NCI-H345 (cell line): ENCODE data around the gene ZNF552.
"Not testable (repeated sequence)": the region's sequence is repeated elsewhere in the genome, so short reads cannot be mapped to it uniquely, and the experiment has no call there.

Experiments
- DNase-seq: peaks from one replicate; lab custom pipeline; 2025; lab: John Stamatoyannopoulos, UW

Gene ZNF552

DNA sequence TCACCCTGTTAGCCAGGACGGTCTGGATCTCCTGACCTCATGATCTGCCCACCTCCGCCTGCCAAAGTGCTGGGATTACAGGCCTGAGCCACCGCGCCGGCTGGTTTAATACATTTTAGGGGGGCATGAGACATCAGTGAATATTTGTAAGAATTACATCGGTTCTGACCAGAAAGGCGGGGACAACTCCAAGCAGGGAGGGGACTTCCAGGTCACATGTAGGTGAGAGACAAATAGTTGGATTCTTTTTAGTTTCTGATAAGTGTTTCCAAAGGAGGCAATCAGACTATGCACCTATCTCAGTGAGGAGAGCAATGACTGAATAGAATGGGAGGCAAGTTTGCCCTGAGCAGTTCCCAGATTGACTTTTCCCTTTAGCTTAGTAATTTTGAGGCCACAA is 3.7 kb upstream of the ZNF552 start:
- DNase-seq = no peak

DNA sequence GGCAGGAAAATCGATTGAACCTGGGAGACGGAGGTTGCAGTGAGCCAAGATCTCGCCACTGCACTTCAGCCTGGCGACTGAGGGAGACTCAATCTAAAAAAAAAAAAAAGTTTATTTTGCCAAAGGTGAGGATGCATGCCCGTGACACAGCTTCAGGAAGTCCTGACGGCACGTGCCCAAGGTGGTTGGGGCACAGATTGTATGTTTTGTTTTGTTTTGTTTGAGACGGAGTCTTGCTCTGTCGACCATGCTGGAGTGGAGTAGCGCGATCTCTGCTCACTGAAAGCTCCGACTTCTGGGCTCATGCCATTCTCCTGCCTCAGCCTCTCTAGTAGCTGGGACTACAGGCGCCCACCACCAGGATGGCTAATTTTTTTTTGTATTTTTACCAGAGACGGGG is 3.3 kb upstream of the ZNF552 start:
- no peak for DNase-seq

DNA sequence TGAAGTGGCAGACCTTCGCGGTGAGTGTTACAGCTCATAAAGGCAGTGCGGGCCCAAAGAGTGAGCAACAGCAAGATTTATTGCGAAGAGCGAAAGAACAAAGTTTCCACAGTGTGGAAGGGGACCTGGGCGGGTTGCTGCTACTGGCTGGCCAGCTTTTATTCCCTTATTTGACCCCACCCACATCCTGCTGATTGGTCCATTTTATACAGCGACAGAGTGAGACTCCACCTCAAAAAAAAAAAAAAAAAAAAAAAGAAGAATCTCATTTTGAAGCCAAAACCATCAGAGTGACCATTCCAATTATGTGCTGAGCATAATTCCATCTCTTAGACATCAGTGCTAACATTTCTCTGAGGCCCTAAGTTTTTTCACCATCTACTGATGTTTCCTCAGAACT is 1.9 kb upstream of the ZNF552 start:
- no peak for DNase-seq

DNA sequence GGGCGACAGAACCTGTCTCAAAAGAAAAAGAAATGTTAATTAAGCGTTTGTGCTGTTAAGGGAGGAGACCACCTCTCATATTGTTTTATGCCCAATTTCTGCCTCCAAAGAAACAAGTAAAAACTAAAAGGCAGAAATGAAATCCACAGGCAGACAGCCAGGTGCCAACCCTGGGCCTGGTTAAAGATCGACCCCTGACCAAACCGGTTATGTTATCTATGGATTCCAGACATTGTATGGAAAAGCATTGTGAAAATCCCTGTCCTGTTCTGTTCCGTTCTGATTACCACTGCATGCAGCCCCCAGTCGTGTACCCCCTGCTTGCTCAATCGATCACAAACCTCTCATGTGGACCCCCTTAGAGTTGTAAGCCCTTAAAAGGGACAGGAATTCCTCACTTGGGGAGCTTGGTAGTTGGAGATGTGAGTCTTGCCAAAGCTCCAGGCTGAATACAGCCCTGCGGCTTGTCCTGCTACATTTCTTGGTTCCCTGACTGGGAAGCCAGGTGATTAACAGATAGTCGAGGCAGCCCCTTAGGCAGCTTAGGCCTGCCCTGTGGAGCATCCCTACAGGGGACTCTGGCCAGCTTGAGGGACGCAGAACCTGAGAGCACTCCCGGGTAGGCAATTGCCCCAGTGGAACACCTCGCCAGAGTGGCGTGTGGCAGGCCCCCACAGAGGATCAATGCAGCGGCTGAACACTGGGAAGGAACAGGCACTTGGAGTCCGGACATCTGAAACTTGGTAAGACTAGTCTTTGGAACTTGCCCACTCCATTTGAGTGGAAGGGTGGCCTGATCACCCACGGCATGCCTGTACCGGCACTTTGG is 748 bp upstream of the ZNF552 start:
- no peak for DNase-seq

DNA sequence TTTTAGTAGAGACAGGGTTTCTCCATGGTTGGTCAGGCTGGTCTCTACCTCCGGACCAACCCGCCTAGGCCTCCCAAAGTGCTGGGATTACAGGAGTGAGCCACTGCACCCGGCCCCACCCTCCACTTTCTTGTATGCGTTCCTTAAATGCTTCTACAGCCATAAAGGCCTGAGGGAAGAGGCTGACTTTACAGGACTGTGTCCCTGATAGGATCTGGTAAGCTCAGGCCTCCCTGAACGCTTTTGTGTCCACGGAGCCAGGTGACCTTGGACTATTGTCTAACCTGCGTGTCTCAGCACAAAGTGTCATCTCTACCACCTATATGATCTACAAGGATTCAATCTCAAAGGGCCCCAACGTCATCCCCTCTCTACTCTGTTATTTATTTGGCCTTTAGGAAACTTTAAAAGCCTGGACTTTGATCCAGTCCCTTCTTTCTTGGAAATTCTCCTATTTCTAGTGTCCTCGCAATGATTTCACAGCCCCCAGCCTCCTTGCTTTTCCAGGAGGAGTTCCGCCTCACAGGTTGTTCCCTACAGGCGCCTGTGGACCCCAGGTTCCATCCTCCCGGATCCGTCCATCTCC is 701 bp downstream of the ZNF552 start:
- DNase-seq = no peak

DNA sequence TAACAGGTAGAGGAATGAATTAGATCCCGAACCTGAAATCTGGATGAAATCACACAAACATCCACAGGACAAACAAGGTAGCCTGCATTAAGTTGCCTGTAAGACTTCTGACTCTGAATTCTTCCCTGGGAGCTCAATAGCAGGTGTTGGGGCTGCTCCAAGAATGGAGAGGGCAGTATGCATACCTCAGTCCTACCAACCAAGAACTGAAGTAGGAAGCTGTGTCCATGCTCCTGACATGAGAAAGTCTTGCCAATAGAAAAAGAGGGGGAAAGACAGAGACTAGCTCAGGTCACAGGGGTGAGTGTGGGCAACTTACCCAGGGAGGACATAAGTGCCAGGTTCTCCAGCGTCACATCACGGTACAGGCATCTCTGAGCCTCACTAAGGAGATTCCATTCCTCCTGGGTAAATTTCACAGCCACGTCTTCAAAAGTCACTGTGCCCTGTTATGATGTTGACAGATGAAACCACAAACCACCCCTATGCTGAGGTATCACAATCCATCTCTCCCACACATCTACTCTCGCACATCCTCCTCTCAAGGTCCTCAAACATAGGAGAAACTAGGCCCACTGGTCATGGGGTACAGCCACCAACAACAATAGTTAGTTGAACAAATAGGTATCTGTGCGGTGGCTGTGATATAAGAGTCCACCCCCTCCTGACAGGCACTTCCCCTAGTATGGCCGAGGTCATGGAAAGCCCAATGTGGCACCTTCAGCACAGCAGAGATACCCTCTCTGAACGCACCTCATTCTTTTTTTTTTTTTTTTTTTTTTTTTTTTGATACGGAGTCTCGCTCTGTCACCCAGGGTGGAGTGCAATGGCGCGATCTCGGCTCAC is 1.5 kb downstream of the ZNF552 start:
- not testable (repeated sequence) for DNase-seq

DNA sequence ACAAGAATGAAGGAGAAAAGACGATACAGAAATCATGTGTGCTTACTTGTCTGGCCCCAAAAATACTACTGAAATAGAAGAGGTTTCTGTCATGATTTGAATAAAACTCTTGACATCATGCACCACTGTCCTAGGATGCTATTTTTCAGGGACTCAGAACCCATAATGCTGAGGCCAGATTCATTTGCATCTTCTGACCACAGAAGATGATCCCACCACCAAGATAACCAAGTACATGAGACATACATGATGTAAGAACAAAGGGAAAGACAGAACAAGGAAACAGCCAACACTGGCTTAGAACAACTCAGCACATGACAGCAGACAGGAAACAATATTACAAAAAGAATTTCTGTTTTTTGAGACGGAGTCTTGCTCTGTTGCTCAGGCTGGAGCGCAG is 2.5 kb downstream of the ZNF552 start:
- DNase-seq = no peak

DNA sequence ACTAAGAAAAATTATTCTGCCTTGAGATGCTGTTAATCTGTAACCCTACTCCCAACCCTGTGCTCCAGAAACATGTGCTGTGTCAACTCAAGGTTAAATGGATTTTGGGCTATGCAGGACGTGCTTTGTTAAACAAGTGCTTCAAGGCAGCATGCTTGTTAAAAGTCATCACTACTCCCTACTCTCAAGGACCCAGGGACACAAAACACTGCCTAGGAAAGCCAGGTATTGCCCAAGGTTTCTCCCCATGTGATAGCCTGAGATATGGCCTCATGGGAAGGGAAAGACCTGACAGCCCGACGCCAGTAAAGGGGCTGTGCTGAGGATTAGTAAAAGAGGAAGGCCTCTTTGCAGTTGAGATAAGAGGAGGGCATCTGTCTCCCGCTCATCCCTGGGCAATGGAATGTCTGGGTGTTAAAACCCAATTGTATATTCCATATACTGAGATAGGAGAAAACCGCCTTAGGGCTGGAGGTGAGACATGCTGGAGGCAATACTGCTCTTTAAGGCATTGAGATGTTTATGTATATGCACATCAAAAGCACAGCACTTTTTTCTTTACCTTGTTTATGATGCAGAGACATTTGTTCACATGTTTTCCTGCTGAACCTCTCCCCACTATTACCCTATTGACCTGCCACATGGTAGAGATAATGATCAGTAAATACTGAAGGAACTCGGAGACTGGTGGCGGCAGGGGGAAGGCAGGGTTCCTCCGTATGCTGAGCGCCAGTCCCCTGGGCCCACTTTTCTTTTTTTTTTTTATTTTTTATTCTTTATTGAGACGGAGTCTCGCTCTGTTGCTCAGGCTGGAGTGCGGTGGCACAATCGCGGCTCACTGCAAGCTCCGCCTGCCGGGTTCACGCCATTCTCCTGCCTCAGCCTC is 4.1 kb downstream of the ZNF552 start:
- DNase-seq = not testable (repeated sequence)

DNA sequence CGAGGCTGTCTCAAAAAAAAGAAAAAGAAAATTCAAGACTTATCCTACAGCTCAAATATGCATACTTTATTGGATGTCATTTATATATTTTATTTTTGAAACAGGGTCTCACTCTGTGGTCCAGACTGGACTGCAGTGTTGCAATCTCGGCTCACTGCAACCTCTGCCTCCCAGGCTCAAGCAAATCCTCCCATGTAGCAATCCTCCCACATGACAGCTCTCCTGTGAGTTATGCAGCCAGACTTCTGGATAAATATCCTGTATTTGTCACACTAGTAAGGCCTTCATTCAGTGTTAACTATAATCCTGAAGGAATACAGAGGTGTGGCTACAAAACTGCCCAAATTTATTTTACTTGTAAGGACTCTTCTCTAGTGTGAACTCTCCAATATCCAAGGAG is 7.2 kb downstream of the ZNF552 start:
- DNase-seq = no peak

DNA sequence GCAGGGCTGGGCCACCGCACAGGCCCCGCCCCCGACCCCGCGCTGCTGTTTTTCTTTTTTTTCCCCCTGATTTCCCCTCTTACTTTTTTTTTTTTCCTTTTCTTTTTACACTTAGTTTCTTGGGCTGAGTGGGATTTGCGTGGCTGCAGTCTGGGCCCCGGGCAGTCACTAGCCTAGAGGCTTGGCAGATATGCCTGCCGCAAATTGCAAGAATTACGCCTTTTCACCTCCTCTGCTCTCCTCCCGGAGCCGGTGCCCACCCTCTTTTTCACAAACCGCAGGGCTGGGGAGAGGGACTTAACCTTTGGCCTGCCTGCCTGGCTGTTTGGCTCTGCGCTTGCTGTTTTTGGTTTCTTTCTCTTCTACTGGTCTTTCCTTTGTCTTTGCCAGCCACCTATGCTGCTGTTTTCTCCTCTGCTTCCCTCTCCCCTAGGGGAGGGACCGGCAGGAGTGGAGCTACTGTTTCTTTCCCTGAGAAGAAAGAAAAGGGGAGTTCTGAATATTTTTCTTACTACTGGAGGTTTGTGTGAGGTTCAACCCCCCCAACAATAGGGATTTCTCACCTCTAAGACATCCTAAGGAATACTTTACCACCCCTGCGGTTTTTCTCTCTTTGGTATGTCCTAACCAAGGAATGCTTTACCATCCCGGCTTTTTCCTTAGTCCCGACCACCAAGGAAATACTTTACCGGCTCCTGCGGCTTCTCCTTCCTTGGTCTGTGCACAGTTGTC is 11.0 kb downstream of the ZNF552 start:
- no peak for DNase-seq

DNA sequence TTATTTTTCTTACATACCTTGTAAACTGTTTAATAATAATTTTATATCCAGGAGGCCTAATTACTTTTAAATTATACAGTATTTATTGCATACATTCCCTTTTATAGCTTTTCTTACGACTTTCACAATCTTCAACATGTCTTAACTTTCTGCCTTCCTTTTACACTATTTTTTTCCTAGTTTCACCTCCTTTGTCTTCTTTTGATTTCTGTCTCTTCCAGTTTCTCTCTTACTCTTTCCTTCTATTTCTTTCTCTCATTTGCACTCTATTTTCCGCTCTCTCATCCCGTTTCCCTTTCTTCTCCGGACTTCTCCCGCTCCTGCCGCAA is 11.5 kb downstream of the ZNF552 start:
- no peak for DNase-seq

DNA sequence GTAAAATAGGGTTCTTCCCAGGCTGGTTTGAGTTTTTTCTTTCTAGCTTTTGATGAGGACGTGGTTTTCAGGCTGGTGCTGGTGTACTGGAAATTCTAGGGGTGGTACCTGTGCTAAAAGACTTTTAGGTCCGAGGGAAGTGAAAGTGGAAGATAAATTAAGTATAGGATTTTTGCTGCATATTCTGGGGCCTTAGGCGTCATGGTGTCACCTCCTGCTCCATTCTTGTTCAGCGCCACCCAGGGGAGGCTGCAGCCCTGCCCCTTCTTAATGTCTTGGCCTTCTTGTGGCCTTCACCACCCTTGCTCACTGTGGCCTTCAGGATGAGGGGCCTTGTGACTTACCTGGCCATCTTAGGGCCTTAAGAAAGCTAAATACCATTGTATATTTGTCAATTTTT is 12.4 kb downstream of the ZNF552 start:
- DNase-seq = no peak

DNA sequence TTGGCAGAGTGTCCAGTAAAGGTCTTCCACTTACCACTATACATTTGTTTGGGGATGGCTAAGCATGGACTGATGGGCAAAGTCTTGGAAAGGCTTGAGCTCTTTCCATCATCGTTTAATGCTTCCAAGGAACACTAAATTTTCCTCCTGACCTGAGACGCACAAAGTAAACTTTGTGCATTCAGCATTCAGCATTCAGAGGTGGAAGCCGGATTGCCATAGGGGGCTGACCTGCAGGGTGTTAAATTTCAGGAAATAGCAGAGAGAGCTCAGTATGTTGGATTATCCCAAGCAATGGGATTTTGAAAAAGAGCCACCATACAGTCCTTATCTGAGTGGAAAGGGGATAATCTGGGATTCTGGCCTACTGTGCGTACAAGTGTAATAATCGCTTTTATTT is 14.0 kb downstream of the ZNF552 start:
- DNase-seq = no peak

DNA sequence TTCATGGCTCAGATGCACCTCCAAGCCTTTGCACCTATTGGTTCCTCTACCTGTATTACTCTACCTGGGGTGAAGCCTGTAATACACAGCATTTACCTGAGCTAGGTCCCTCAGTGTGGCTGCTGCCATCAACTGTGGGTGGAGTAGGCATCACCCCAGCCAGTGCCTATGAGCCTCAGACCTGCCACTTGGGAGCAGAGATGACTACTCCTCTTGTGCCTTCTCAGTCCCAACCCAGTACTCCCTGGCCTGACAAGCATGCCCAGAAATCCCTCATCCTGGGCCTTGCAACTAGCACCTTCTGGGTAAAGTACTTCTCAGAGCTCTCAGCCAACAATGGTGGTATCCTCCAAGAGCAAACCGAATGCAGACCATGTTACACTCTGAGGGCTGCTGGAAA is 18.1 kb downstream of the ZNF552 start:
- DNase-seq = not testable (repeated sequence)

DNA sequence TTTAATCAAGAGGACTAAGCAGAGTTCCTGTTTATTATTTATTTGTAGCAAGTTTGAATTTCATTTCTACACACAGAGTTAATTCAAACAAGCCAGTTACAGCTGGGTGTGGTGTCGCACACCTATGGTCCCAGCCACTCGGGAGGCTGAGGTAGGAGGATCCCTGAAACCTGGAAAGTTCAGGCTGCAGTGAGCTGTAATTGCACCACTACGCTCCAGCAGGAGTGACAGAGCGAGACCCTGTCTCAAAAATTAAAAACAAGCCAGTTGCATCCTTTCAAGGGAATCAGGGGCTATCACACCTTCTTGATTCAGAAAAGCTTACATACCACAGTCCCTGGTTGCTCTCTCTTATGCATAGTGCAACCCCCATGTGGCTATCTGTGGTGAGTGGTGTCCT is 25.4 kb downstream of the ZNF552 start:
- DNase-seq = no peak

DNA sequence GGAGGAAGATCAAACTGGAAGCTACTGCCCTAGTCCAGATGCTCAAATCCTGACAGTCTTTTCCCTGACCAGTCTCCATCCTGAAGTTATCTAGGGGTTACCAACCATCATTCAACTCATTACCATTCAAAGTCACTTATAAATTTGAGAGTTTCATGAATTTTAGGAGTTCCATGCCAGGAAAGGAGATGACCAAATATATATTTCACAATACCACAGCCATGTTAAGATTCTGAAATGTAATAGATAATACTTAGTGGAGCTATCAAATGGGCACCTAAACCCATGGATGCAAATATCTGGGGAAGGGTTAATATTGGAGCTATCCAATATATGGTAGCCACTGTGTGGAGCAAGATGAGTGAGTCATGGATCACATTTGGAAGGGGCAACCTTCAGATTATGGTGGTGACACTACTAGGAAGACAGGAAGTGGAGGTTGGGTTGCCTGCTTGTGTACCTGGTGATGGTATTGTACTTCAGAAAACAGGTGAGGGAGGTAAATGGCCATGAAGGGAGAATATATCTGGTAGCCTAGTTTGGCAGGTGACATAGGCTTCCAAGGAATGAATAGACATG is 26.5 kb downstream of the ZNF552 start:
- DNase-seq = no peak

DNA sequence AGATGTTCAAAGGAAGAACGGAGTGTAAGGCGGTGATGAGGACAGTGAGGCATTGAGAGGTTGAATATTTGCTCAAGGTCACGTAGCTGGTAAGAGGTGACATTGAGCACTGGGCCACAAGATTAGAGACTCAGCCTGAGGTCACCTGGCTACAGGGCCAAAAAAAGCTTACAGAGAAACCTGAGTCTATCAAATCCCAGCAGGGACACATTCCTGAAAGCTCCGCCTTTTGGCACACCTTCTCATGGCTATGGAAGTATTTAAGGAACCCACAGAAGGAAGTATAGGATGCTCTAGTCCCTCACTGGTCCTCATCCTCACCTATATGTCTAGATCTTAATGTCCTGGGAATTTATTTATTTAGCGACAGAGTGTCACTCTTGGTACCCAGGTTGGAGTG is 27.8 kb downstream of the ZNF552 start:
- no peak for DNase-seq

DNA sequence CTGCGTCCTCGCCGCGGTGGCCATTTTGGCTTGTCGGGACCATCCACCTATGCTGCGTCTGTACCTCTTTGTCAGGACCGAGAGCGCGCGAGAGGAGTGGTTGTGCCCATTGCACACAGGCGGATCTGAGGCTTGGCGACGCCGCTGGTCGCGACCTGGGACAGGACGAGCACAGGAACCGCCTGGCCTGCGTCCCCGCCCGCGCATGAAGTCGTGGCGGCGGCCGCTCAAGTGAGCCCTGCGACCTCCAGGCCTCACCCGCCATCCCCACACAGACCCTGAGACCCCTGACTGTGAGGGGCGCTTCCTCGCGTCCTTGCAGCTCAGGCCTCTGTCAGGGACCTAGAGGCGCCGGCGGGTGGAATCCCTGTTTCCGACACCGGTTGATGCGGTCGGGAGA is 28.4 kb downstream of the ZNF552 start:
- no peak for DNase-seq

DNA sequence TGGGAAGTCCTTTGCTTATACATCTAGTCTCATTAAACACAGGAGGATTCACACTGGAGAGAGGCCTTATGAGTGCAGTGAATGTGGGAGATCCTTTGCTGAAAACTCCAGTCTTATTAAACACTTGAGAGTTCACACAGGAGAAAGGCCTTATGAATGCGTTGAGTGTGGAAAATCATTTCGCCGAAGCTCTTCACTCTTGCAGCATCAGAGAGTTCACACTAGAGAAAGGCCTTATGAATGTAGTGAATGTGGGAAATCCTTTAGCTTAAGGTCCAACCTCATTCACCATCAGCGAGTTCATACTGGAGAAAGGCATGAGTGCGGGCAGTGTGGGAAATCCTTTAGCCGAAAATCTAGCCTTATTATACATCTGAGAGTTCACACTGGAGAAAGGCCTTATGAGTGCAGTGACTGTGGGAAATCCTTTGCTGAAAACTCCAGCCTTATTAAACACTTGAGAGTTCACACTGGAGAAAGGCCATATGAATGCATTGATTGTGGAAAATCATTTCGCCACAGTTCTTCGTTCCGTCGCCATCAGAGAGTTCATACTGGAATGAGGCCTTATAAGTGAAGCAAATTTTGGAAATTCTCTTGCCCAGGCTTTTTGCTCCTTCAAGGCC is 35.4 kb downstream of the ZNF552 start:
- DNase-seq = no peak

DNA sequence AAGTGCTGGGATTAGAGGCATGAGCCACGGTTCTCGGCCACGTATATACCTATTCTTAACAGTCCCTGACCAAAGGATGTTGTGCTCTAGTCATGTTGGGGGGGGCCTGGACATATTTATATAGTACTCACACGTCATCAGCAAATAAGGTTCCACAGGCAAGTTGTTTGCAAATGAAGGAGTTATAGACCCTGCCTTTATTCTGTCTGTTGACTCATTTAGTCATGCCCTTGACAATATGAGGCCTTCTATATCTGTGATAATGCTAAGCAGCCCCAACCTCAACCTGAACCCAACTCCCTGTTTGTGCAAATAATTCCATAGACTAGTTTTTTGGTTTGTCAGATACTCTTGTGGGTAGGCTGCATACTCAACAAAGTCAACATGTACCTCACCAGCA is 36.4 kb downstream of the ZNF552 start:
- no peak for DNase-seq
